ENCODE measurements around the gene OR7A5. TPM values are rescaled to one million over a fixed set of nuclear protein-coding genes. Genes with fewer than 3 reads are reported as not detected.

The OR7A5 gene
- not detected for total RNA-seq
- polyA plus RNA-seq (ENCODE audit: insufficient read length in 6 of 6), result not detected
- long read RNA-seq, donor 1, result 0 reads
- long read RNA-seq, donor 2, result 0 reads
- long read RNA-seq, donor 3, result 0 reads
- long read RNA-seq, donor 4, result 0 reads
- long read RNA-seq, donor 5, result 0 reads
- long read RNA-seq, donor 6, result 0 reads
- long read RNA-seq, donor 7, result 0 reads
- long read RNA-seq, donor 8, result 0 reads
- long read RNA-seq, donor 9, result 0 reads
- long read RNA-seq, donor 10, result 0 reads
- long read RNA-seq, donor 11, result 0 reads
- long read RNA-seq, donor 12, result 0 reads

DNA sequence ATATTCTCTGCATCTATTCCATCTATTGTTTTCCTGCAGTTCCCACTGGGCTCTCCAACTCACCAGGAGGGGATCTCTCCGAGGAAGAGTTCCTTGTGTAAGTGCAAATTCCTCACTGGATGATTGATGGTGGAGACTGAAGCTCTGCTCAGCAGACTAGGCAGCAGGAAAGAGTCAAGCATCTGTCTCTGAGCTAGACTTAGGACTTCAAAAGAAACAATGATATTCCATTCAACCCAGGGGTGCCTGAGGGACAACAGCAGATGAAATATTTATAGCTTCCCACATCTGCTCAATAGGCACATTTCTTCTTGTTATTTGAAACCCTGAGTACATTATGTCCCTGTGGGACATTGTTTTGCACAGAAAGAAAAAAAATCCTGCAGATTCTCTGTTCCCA, at the start of gene OR7A5, which contains the start of gene OR7C1:
Gene OR7A5, minus strand, starts transcription at position 175 of the 400 bp plus-strand sequence. CDS start 6,944 bp downstream, outside the sequence.
Gene OR7C1, minus strand, starts transcription at position 175 of the 400 bp plus-strand sequence. CDS start 35,049 bp downstream, outside the sequence.
- Histone ChIP-seq H3K4me1 (no peaks in the 10 kb centered on the region), H3K27me3 (peaks cover 0 to 6% of the 10 kb centered on the region in 2 donors), H3K4me3 (no peak within 1 kb of the TSS), H3K27ac (peak within 1 kb of the TSS in 1 of 2 donors; percentile 19), H3K9me3 (no peaks in the 10 kb centered on the region), H3K36me3 (no peaks in the 10 kb centered on the region)
- ATAC-seq (no peak), DNase-seq (no peak)
- intact Hi-C loops (cut with DNase I), result no loop called here
- TF ChIP-seq, protein P1, sequence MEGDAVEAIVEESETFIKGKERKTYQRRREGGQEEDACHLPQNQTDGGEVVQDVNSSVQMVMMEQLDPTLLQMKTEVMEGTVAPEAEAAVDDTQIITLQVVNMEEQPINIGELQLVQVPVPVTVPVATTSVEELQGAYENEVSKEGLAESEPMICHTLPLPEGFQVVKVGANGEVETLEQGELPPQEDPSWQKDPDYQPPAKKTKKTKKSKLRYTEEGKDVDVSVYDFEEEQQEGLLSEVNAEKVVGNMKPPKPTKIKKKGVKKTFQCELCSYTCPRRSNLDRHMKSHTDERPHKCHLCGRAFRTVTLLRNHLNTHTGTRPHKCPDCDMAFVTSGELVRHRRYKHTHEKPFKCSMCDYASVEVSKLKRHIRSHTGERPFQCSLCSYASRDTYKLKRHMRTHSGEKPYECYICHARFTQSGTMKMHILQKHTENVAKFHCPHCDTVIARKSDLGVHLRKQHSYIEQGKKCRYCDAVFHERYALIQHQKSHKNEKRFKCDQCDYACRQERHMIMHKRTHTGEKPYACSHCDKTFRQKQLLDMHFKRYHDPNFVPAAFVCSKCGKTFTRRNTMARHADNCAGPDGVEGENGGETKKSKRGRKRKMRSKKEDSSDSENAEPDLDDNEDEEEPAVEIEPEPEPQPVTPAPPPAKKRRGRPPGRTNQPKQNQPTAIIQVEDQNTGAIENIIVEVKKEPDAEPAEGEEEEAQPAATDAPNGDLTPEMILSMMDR (IDR thresholded peaks at IDR 0.05), result no peak

DNA sequence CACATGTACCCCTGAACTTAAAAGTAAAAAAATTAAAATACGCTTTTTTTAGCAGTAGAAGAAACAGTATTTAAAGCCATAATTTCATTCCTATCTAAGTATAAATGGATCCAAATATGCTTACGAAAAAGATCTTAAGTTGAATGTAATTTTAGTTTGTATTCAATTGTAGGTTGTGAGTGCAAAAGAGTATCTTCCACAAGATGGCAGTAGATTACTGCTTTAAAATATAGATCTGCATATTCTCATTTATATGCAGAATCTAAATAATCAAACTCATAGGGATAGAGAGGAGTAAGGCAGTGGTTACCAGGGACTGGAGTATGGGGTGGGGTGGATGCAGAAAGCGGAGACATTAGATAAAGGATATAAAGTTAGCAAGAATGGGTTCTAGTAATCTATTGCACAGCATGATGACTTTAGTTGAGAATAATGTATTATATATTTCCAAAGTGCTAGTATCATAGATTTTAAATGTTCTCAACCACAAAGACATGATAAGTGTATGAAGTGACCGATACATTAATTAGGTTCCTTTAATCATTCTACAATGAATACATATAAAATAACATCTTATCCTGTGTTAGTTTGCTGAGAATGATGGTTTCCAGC, 36.7 kb upstream of the OR7A5 start:
- intact Hi-C loops (cut with DNase I), result no loop called here
- Histone ChIP-seq H3K4me3 (no peak overlapping the region), H3K9me3 (no peaks in the 10 kb centered on the region), H3K4me1 (no peaks in the 10 kb centered on the region), H3K27me3 (peaks cover 0 to 32% of the 10 kb centered on the region in 2 donors), H3K36me3 (no peaks in the 10 kb centered on the region), H3K27ac (no peak overlapping the region)
- TF ChIP-seq, protein P1 (IDR thresholded peaks at IDR 0.05), result peak in 1 of 2 donors; percentile 14
- peak in 2 of 4 donors; percentile 1 to 7 for DNase-seq
- ATAC-seq, result no peak

DNA sequence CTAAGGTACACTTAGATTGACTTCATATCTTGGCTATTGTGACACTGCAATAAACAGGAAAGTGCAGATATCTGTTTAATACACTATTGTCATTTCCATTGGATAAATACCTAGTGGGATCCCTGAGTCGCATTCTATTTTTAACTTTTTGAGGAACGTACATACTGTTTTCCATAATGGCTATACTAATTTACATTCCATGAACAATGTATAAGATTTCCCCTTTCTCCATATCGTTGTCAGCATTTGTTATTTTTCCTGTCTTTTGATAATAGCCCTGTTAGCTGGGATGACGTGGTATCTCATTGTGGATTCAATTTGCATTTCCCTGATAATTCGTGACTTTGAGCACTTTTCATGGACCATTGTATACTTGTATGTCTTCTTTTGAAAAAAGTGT, 33.5 kb upstream of the OR7A5 start:
- Histone ChIP-seq H3K4me3 (no peak overlapping the region), H3K4me1 (no peaks in the 10 kb centered on the region), H3K9me3 (no peaks in the 10 kb centered on the region), H3K27me3 (peaks cover 0 to 48% of the 10 kb centered on the region in 2 donors), H3K36me3 (no peaks in the 10 kb centered on the region), H3K27ac (no peak overlapping the region)
- DNase-seq, result no peak
- TF ChIP-seq, protein P1 (IDR thresholded peaks at IDR 0.05), result no peak
- intact Hi-C loops (cut with DNase I), result no loop called here
- no peak for ATAC-seq

DNA sequence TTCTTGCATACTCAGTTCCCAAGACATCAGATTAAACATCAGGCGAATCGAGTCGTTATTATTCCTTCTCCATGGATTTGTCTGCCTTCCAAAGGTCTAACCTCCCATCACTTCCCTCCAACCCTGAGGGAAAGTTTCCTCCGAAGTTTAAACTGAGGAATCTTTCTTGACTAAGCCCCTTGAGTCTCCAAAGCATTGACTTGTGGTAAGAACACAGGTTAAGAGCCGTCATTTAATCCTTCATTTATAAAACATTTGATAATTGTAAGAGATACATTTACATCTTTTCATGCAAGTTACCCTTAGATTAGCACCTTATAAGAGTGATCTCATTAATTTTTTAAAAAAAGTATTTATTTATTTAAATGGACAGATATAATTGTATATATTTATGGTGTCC, 13.8 kb upstream of the OR7A5 start, which contains the start of gene OR7A10:
Gene OR7A10, minus strand, starts transcription at position 101 of the 400 bp plus-strand sequence. CDS start 7,045 bp downstream, outside the sequence.
- H3K4me3 ChIP-seq, result no peak within 1 kb of the TSS
- no peak for ATAC-seq
- H3K4me1 ChIP-seq, result no peaks in the 10 kb centered on the region
- peaks cover 0 to 13% of the 10 kb centered on the region in 2 donors for H3K27me3 ChIP-seq
- H3K27ac ChIP-seq, result no peak within 1 kb of the TSS
- TF ChIP-seq, protein P1 (IDR thresholded peaks at IDR 0.05), result no peak
- intact Hi-C loops (cut with DNase I), result no loop called here
- no peaks in the 10 kb centered on the region for H3K36me3 ChIP-seq
- no peaks in the 10 kb centered on the region for H3K9me3 ChIP-seq
- DNase-seq, result no peak

DNA sequence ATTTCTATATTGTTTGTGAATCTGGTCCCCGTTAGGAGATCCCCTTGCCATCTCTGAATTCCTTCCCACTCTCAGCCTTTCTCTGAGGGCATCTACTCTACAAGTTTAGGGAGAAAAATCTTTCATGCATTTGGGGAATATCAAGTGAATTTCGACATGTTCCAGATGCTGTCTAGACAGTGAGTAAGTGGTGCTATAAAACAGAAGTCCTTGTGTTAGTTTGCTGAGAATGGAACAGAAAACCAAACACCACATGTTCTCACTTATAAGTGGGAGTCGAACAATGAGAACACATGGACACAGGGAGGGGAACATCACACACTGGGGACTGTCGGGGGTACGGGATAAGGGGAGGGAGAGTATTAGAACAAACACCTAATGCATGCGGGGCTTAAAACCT, 8.6 kb upstream of the OR7A5 start:
- Histone ChIP-seq H3K4me1 (no peaks in the 10 kb centered on the region), H3K36me3 (no peaks in the 10 kb centered on the region), H3K4me3 (no peak overlapping the region), H3K9me3 (no peaks in the 10 kb centered on the region), H3K27me3 (peaks cover 0 to 17% of the 10 kb centered on the region in 2 donors), H3K27ac (no peak overlapping the region)
- ATAC-seq, result no peak
- TF ChIP-seq, protein P1 (IDR thresholded peaks at IDR 0.05), result no peak
- intact Hi-C loops (cut with DNase I), result no loop called here
- DNase-seq, result no peak
